Measurements from ENCODE around the gene BCL2. TPM values are rescaled to one million over a fixed set of nuclear protein-coding genes. Genes with fewer than 3 reads are reported as not detected.

BCL2 gene
- total RNA-seq, 2 donors from 2014 or later: 13.9 to 16.4 TPM

- Histone ChIP-seq H3K36me3 (no peaks in the 10 kb centered on the region), H3K9me3 (no peaks in the 10 kb centered on the region), H3K4me1 (peaks cover 4% of the 10 kb centered on the region), H3K27me3 (no peaks in the 10 kb centered on the region), H3K4me3 (no peak overlapping the region), H3K27ac (no peak overlapping the region), H3K9ac (ENCODE audit: low read depth in 2 of 2, low read length in 2 of 2) (no peak overlapping the region)
- no peak for TF ChIP-seq CTCF (IDR thresholded peaks at IDR 0.05)
- intact Hi-C loops (cut with DNase I): no loop called here
- DNase-seq: no peak
Measured at GRCh38 chr18:63102941-63103744, 216.4 kb downstream of the BCL2 start.

GRCh38 chr18:63100630-63101055 is 218.9 kb downstream of the BCL2 start:
- Histone ChIP-seq H3K9ac (ENCODE audit: low read depth in 2 of 2, low read length in 2 of 2) (peak overlapping the region in 1 of 2 donors; percentile 54), H3K27ac (peak overlapping the region; percentile 26), H3K27me3 (no peaks in the 10 kb centered on the region), H3K36me3 (no peaks in the 10 kb centered on the region), H3K9me3 (no peaks in the 10 kb centered on the region), H3K4me3 (no peak overlapping the region), H3K4me1 (peaks cover 4% of the 10 kb centered on the region)
- no peak for TF ChIP-seq CTCF (IDR thresholded peaks at IDR 0.05)
- intact Hi-C loops (cut with DNase I): no loop called here
- DNase-seq: no peak

- no peaks in the 10 kb centered on the region for H3K36me3 ChIP-seq
- no peak for TF ChIP-seq CTCF (IDR thresholded peaks at IDR 0.05)
- H3K27me3 ChIP-seq: no peaks in the 10 kb centered on the region
- H3K4me1 ChIP-seq: peaks cover 4% of the 10 kb centered on the region
- intact Hi-C loops (cut with DNase I): no loop called here
- peak overlapping the region in 1 of 2 donors; percentile 54 for H3K9ac ChIP-seq (ENCODE audit: low read depth in 2 of 2, low read length in 2 of 2)
- no peak overlapping the region for H3K4me3 ChIP-seq
- DNase-seq: peak; percentile 75
- H3K9me3 ChIP-seq: no peaks in the 10 kb centered on the region
- peak overlapping the region; percentile 26 for H3K27ac ChIP-seq
Measured at GRCh38 chr18:63099848-63100629, 219.5 kb downstream of the BCL2 start.

GRCh38 chr18:63099091-63099840 is 220.3 kb downstream of the BCL2 start:
- intact Hi-C loops (cut with DNase I): no loop called here
- no peaks in the 10 kb centered on the region for H3K36me3 ChIP-seq
- no peak for TF ChIP-seq CTCF (IDR thresholded peaks at IDR 0.05)
- H3K4me1 ChIP-seq: peaks cover 4% of the 10 kb centered on the region
- peak overlapping the region; percentile 26 for H3K27ac ChIP-seq
- no peak for DNase-seq
- no peaks in the 10 kb centered on the region for H3K9me3 ChIP-seq
- no peaks in the 10 kb centered on the region for H3K27me3 ChIP-seq
- no peak overlapping the region for H3K4me3 ChIP-seq
- H3K9ac ChIP-seq (ENCODE audit: low read depth in 2 of 2, low read length in 2 of 2): no peak overlapping the region

Data from colonic mucosa (tissue), 4 donors.